Stimulated activated CD4-positive, alpha-beta T cell treated with anti-CD3 and anti-CD28 coated beads, Interleukin-15, amount 100 ng/mL, for 48 hours (primary cell): ENCODE measurements around the gene NPFFR1.
"Not testable (repeated sequence)": the region's sequence is repeated elsewhere in the genome, so short reads cannot be mapped to it uniquely, and the experiment has no call there.

Experiments used
- DNase-seq, 2 donors: peaks; one replicate each; pipeline ENCODE4 v3.0.0-alpha.2; 2020; ENCODE audit warnings: low read depth in 2 of 2

Gene NPFFR1

GRCh38 chr10:70285476-70285831 is 1.6 kb upstream of the NPFFR1 start:
- no peak for DNase-seq

GRCh38 chr10:70284542-70285475 is 1.0 kb upstream of the NPFFR1 start:
- no peak for DNase-seq

GRCh38 chr10:70283071-70283444 is 746 bp downstream of the NPFFR1 start:
- DNase-seq = no peak

- DNase-seq = no peak
Observed at GRCh38 chr10:70281609-70282008, 2.2 kb downstream of the NPFFR1 start.

GRCh38 chr10:70280099-70280498 is 3.7 kb downstream of the NPFFR1 start:
- DNase-seq = no peak

- DNase-seq = no peak
Observed at GRCh38 chr10:70277396-70278030, 6.3 kb downstream of the NPFFR1 start.

- no peak for DNase-seq
Observed at GRCh38 chr10:70274643-70275042, 9.2 kb downstream of the NPFFR1 start.

- DNase-seq = no peak
Observed at GRCh38 chr10:70272925-70273316, 10.9 kb downstream of the NPFFR1 start.

GRCh38 chr10:70271996-70272924 is 11.5 kb downstream of the NPFFR1 start:
- DNase-seq = no peak

- DNase-seq = no peak
Observed at GRCh38 chr10:70270952-70271351, 12.9 kb downstream of the NPFFR1 start.

- DNase-seq = no peak
Observed at GRCh38 chr10:70269741-70270140, 14.1 kb downstream of the NPFFR1 start.

- no peak for DNase-seq
Observed at GRCh38 chr10:70268376-70268775, 15.4 kb downstream of the NPFFR1 start.

- DNase-seq = no peak
Observed at GRCh38 chr10:70267161-70267933, 16.5 kb downstream of the NPFFR1 start.

- no peak for DNase-seq
Observed at GRCh38 chr10:70266701-70267100, 17.1 kb downstream of the NPFFR1 start.

GRCh38 chr10:70266056-70266455 is 17.7 kb downstream of the NPFFR1 start:
- no peak for DNase-seq

- DNase-seq = no peak
Observed at GRCh38 chr10:70265032-70265689, 18.6 kb downstream of the NPFFR1 start.

GRCh38 chr10:70260734-70261133 is 23.1 kb downstream of the NPFFR1 start:
- no peak for DNase-seq

- no peak for DNase-seq
Observed at GRCh38 chr10:70260259-70260658, 23.5 kb downstream of the NPFFR1 start.

GRCh38 chr10:70258216-70258615 is 25.6 kb downstream of the NPFFR1 start:
- no peak for DNase-seq

GRCh38 chr10:70257816-70258215 is 26.0 kb downstream of the NPFFR1 start:
- DNase-seq = not testable (repeated sequence)

GRCh38 chr10:70256463-70256862 is 27.3 kb downstream of the NPFFR1 start:
- no peak for DNase-seq
